Upper lobe of left lung (tissue), 4 donors: ENCODE measurements around the gene CACNA2D1.

Source experiments
- POLR2A ChIP-seq, 4 donors: fragments of 450-650 bp; IDR thresholded peaks; one replicate each; pipeline ENCODE4 v1.5.1; 2016 to 2017; ENCODE audit warnings: antibody characterized with exemption in 4 of 4, mild to moderate bottlenecking in 2 of 4
- POLR2AphosphoS5 ChIP-seq, 2 donors: sonication (generic); formaldehyde crosslinking; IDR thresholded peaks; one replicate each; pipeline ENCODE4 v1.5.1; 2017; ENCODE audit warnings: antibody characterized with exemption in 2 of 2

DNA sequence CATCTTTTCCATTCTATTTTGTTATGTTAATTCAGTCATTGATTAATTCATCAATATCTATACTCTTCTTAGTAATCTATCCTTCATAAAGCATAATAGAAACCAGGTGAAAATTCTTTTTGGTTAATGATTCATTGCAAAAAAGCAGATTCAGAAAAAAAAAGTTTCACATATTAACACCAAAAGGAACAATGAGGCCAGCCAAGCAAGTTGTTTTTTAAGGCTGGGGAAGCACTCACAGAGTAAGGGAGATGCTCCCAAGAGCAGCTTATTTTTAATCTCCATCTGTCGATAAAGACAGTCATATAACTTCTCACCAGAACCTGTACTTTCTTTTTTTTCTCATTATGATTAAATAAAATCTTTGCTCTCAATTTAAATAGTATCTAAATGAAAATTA is 95.8 kb downstream of the CACNA2D1 start:
- TF ChIP-seq POLR2AphosphoS5 (IDR thresholded peaks at IDR 0.05) = no peak
- no peak for TF ChIP-seq POLR2A (IDR thresholded peaks at IDR 0.05)
